GM21576 (cell line): ENCODE measurements around the gene PLEKHG3.

Source experiments
- ATAC-seq: cut with Tn5 transposase; IDR thresholded peaks from one replicate; pipeline ENCODE4 v1.9.1; 2021; ENCODE audit warnings: mild to moderate bottlenecking, moderate library complexity; ENCODE audit not compliant: unreplicated experiment

PLEKHG3 gene

GRCh38 chr14:64706119-64706592 lies 1.9 kb downstream of the PLEKHG3 start:
- no peak for ATAC-seq

GRCh38 chr14:64706593-64707193 lies 2.5 kb downstream of the PLEKHG3 start:
- no peak for ATAC-seq

- no peak for ATAC-seq
Measured at GRCh38 chr14:64707661-64708060, 3.4 kb downstream of the PLEKHG3 start.

GRCh38 chr14:64708148-64709004 lies 4.2 kb downstream of the PLEKHG3 start:
- ATAC-seq, result no peak

GRCh38 chr14:64709126-64709525 lies 4.9 kb downstream of the PLEKHG3 start:
- no peak for ATAC-seq

- ATAC-seq, result no peak
Measured at GRCh38 chr14:64711039-64711438, 6.8 kb downstream of the PLEKHG3 start.

- no peak for ATAC-seq
Measured at GRCh38 chr14:64713677-64714076, 9.5 kb downstream of the PLEKHG3 start.

GRCh38 chr14:64714432-64715025 lies 10.3 kb downstream of the PLEKHG3 start:
- no peak for ATAC-seq

GRCh38 chr14:64715146-64715627 lies 11.0 kb downstream of the PLEKHG3 start:
- ATAC-seq, result no peak

- ATAC-seq, result no peak
Measured at GRCh38 chr14:64715628-64716412, 11.6 kb downstream of the PLEKHG3 start.

GRCh38 chr14:64717870-64718269 lies 13.6 kb downstream of the PLEKHG3 start:
- no peak for ATAC-seq

- ATAC-seq, result no peak
Measured at GRCh38 chr14:64718762-64719161, 14.5 kb downstream of the PLEKHG3 start.

GRCh38 chr14:64719601-64720000 lies 15.4 kb downstream of the PLEKHG3 start:
- no peak for ATAC-seq

GRCh38 chr14:64720131-64720576 lies 15.9 kb downstream of the PLEKHG3 start:
- ATAC-seq, result no peak

GRCh38 chr14:64721391-64721791 lies 17.2 kb downstream of the PLEKHG3 start:
- ATAC-seq, result no peak

- ATAC-seq, result no peak
Measured at GRCh38 chr14:64721899-64722298, 17.7 kb downstream of the PLEKHG3 start.

GRCh38 chr14:64722842-64723447 lies 18.7 kb downstream of the PLEKHG3 start:
- no peak for ATAC-seq

GRCh38 chr14:64723691-64724577 lies 19.7 kb downstream of the PLEKHG3 start:
- no peak for ATAC-seq

GRCh38 chr14:64724578-64724930 lies 20.3 kb downstream of the PLEKHG3 start:
- no peak for ATAC-seq
